ENCODE measurements around the gene SERHL2. TPM values are rescaled to one million over a fixed set of nuclear protein-coding genes. Genes with fewer than 3 reads are reported as not detected.

Gene SERHL2
- total RNA-seq, 1 donor from 2014 or later, result 1.6 TPM

GRCh38 chr22:42585096-42585495 is 31.3 kb downstream of the SERHL2 start:
- intact Hi-C loops (cut with DNase I), result no loop called here
- peaks cover 16% of the 10 kb centered on the region for H3K4me1 ChIP-seq
- H3K27me3 ChIP-seq (ENCODE audit: low read depth), result no peaks in the 10 kb centered on the region
- H3K9me3 ChIP-seq, result no peaks in the 10 kb centered on the region
- no peak overlapping the region for H3K4me3 ChIP-seq
- no peak overlapping the region for H3K27ac ChIP-seq
- DNase-seq (no peak), ATAC-seq (no peak)
- TF ChIP-seq CTCF (IDR thresholded peaks at IDR 0.05), result no peak
- peaks cover 71% of the 10 kb centered on the region for H3K36me3 ChIP-seq

GRCh38 chr22:42586381-42586780 is 32.6 kb downstream of the SERHL2 start:
- ATAC-seq, result no peak
- TF ChIP-seq CTCF (IDR thresholded peaks at IDR 0.05), result no peak
- Histone ChIP-seq H3K27me3 (ENCODE audit: low read depth) (no peaks in the 10 kb centered on the region), H3K27ac (no peak overlapping the region), H3K4me1 (peaks cover 16% of the 10 kb centered on the region), H3K4me3 (no peak overlapping the region), H3K9me3 (no peaks in the 10 kb centered on the region), H3K36me3 (peaks cover 84% of the 10 kb centered on the region)
- intact Hi-C loops (cut with DNase I), result no loop called here
- DNase-seq, result no peak

GRCh38 chr22:42587588-42588175 is 33.9 kb downstream of the SERHL2 start:
- intact Hi-C loops (cut with DNase I), result no loop called here
- TF ChIP-seq CTCF (IDR thresholded peaks at IDR 0.05), result no peak
- Histone ChIP-seq H3K27ac (no peak overlapping the region), H3K4me1 (peaks cover 10% of the 10 kb centered on the region), H3K9me3 (no peaks in the 10 kb centered on the region), H3K4me3 (no peak overlapping the region), H3K36me3 (peaks cover 97% of the 10 kb centered on the region), H3K27me3 (ENCODE audit: low read depth) (no peaks in the 10 kb centered on the region)
- DNase-seq, result no peak
- ATAC-seq, result peak; percentile 51 to 52

- peaks cover 15% of the 10 kb centered on the region for H3K4me1 ChIP-seq
- H3K36me3 ChIP-seq, result peaks cover 99% of the 10 kb centered on the region
- no peak overlapping the region for H3K4me3 ChIP-seq
- intact Hi-C loops (cut with DNase I), result no loop called here
- H3K27me3 ChIP-seq (ENCODE audit: low read depth), result no peaks in the 10 kb centered on the region
- H3K9me3 ChIP-seq, result no peaks in the 10 kb centered on the region
- DNase-seq (no peak), ATAC-seq (no peak)
- TF ChIP-seq CTCF (IDR thresholded peaks at IDR 0.05), result no peak
- H3K27ac ChIP-seq, result no peak overlapping the region
Observed at GRCh38 chr22:42591987-42592386, 38.2 kb downstream of the SERHL2 start.

GRCh38 chr22:42595434-42595833 is 41.7 kb downstream of the SERHL2 start:
- intact Hi-C loops (cut with DNase I), result no loop called here
- no peak for ATAC-seq
- no peak overlapping the region for H3K27ac ChIP-seq
- no peak for TF ChIP-seq CTCF (IDR thresholded peaks at IDR 0.05)
- no peak for DNase-seq
- H3K27me3 ChIP-seq (ENCODE audit: low read depth), result no peaks in the 10 kb centered on the region
- no peak overlapping the region for H3K4me3 ChIP-seq
- H3K36me3 ChIP-seq, result peaks cover 100% of the 10 kb centered on the region
- no peaks in the 10 kb centered on the region for H3K9me3 ChIP-seq
- peaks cover 10% of the 10 kb centered on the region for H3K4me1 ChIP-seq

Data from lower lobe of right lung (tissue), 2 donors.